Measurements from ENCODE around the gene TRAPPC6A. TPM values are rescaled to one million over a fixed set of nuclear protein-coding genes. Genes with fewer than 3 reads are reported as not detected.

The TRAPPC6A gene
- total and polyA plus RNA-seq, 3 experiments from 2014 or later = 22.7 to 151 (median 24.3) TPM

DNA sequence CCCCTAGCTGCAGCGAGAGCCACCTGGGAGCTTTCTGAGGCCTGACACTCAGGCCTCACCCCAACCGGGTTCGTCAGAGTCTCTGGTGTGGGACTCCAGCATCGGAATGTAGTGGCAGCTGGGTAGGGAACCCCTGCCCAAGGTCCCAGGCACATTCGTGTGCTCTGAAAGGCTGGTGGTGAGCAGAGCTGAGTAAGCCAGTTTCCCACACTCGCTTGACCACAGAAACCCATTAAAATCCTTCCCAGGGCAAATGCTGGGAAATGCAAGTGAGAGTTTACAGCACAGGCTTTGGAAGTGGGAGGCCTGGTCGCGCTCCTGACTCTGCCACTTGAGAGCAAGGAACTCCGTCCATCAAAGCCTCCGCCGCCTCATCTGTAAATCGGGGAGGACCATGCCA, 4.2 kb downstream of the TRAPPC6A start:
- Mint-ChIP-seq H3K4me1 (peaks cover 37 to 62% (median 49%) of the 10 kb centered on the region in 3 donors), H3K4me3 (no peak overlapping the region)
- H3K27ac ChIP-seq (ENCODE audit: low read depth, low read length) = no peak overlapping the region

DNA sequence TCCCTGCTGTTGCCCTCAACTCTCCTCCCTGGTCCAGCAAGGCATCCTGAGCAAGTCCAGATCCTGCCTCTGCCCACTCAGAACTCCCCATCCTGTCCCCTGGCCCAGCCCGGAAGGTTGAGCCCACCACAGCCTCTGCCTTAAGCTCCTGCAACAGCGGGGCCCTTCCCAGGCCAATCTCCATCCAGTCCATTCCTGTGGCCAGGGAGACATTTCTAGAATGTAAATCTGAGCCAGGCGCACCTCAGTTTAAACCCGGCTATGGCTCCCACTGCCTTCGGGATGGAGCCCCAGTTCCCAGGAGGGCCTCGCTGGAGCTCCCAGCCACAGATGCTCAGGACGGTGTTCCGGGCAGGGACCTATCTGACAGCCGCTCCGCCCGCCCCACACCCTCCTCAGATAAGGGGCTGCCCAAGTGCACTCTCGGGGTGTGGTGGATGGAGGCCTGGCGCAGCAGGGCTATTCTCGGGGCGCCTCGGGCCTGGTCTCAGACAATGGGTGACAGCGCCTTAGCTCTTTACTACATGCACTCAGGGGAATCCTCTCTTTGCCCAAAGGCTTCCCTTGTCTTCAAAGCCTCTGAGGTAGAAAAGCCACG, 5.3 kb downstream of the TRAPPC6A start:
- POLR2A ChIA-PET = no interaction called here
- Histone ChIP-seq H3K4me1 (ENCODE audit: insufficient read depth, low read length) (peaks cover 60% of the 10 kb centered on the region), H3K36me3 (ENCODE audit: insufficient read depth, low read length) (no peaks in the 10 kb centered on the region), H3K4me3 (ENCODE audit: low read length) (peak overlapping the region; percentile 43), H3K27me3 (ENCODE audit: insufficient read depth, low read length, poor library complexity, severe bottlenecking) (no peaks in the 10 kb centered on the region), H3K9me3 (ENCODE audit: low read length) (no peaks in the 10 kb centered on the region), H3K27ac (ENCODE audit: low read depth, low read length) (no peak overlapping the region)
- CTCF ChIA-PET = no interaction called here
- peak overlapping the region in 4 of 7 donors; percentile 55 to 88 (median 64) for H3K4me3 Mint-ChIP-seq
- peak overlapping the region in 6 of 8 donors; percentile 4 to 87 (median 81) for H3K27ac Mint-ChIP-seq
- H3K27me3 Mint-ChIP-seq = no peaks in the 10 kb centered on the region
- H3K9me3 Mint-ChIP-seq = no peaks in the 10 kb centered on the region
- H3K36me3 Mint-ChIP-seq = peaks cover 0 to 2% (median 0%) of the 10 kb centered on the region in 3 donors
- peaks cover 35 to 60% (median 44%) of the 10 kb centered on the region in 3 donors for H3K4me1 Mint-ChIP-seq
- DNase-seq = no peak

More for the DNA sequence above, 4.2 kb downstream of the TRAPPC6A start:
- CTCF ChIA-PET = no interaction called here
- Mint-ChIP-seq H3K36me3 (peaks cover 0 to 8% (median 0%) of the 10 kb centered on the region in 3 donors), H3K27ac (peak overlapping the region in 2 of 8 donors; percentile 15 to 77), H3K27me3 (no peaks in the 10 kb centered on the region), H3K9me3 (no peaks in the 10 kb centered on the region)
- POLR2A ChIA-PET = no interaction called here
- H3K4me3 ChIP-seq (ENCODE audit: low read length) = no peak overlapping the region
- no peaks in the 10 kb centered on the region for H3K9me3 ChIP-seq (ENCODE audit: low read length)
- no peaks in the 10 kb centered on the region for H3K27me3 ChIP-seq (ENCODE audit: insufficient read depth, low read length, poor library complexity, severe bottlenecking)
- H3K4me1 ChIP-seq (ENCODE audit: insufficient read depth, low read length) = peaks cover 56% of the 10 kb centered on the region
- H3K36me3 ChIP-seq (ENCODE audit: insufficient read depth, low read length) = no peaks in the 10 kb centered on the region
- no peak for DNase-seq

- H3K4me1 ChIP-seq (ENCODE audit: insufficient read depth, low read length) = peaks cover 54% of the 10 kb centered on the region
- no peaks in the 10 kb centered on the region for H3K36me3 ChIP-seq (ENCODE audit: insufficient read depth, low read length)
- no peaks in the 10 kb centered on the region for H3K27me3 ChIP-seq (ENCODE audit: insufficient read depth, low read length, poor library complexity, severe bottlenecking)
- no peak overlapping the region for H3K27ac ChIP-seq (ENCODE audit: low read depth, low read length)
- H3K9me3 ChIP-seq (ENCODE audit: low read length) = no peaks in the 10 kb centered on the region
- POLR2A ChIA-PET = interaction anchor here (1.3 kb wide), 1 partner anchor 18 kb away, joined by 5 read pairs; no protein-coding TSS in a partner anchor
- Mint-ChIP-seq H3K27me3 (no peaks in the 10 kb centered on the region), H3K36me3 (peaks cover 0 to 3% (median 0%) of the 10 kb centered on the region in 3 donors), H3K4me1 (peaks cover 32 to 55% (median 40%) of the 10 kb centered on the region in 3 donors), H3K27ac (peak overlapping the region; percentile 51 to 91 (median 81)), H3K9me3 (no peaks in the 10 kb centered on the region), H3K4me3 (peak overlapping the region; percentile 19 to 88 (median 55))
- H3K4me3 ChIP-seq (ENCODE audit: low read length) = peak overlapping the region; percentile 43
- DNase-seq = no peak
- CTCF ChIA-PET = no interaction called here
These were observed 5.9 kb downstream of the TRAPPC6A start for GRCh38 chr19:45172173-45172572.

DNA sequence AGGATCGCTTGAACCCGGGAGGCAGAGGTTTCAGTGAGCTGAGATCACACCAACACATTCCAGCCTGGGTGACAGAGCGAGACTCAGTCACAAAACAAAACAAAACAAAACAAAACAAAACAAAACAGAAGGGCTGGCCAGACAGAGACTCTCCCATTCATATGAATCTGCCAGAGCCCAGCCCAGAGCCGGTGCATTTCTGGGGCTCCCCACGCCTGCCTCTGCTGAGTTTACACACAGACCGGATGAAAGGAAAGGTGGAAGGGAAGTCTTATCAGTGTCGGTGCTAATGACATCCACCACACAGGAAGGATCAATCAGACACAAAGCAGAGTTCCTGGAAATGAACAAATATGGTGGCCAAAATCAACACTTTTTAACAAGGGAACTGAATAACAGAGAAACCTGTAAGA, 6.8 kb downstream of the TRAPPC6A start:
- CTCF ChIA-PET = interaction anchor here (0.7 kb wide), 1 partner anchor 46 kb away, joined by 3 read pairs; no protein-coding TSS in a partner anchor
- Histone ChIP-seq H3K36me3 (ENCODE audit: insufficient read depth, low read length) (no peaks in the 10 kb centered on the region), H3K4me1 (ENCODE audit: insufficient read depth, low read length) (peaks cover 52% of the 10 kb centered on the region), H3K9me3 (ENCODE audit: low read length) (no peaks in the 10 kb centered on the region), H3K27me3 (ENCODE audit: insufficient read depth, low read length, poor library complexity, severe bottlenecking) (no peaks in the 10 kb centered on the region), H3K27ac (ENCODE audit: low read depth, low read length) (peak overlapping the region; percentile 73), H3K4me3 (ENCODE audit: low read length) (peak overlapping the region; percentile 65)
- H3K27ac Mint-ChIP-seq = peak overlapping the region; percentile 83 to 98 (median 91)
- DNase-seq = peak in 4 of 5 donors; percentile 15 to 46 (median 32)
- no peaks in the 10 kb centered on the region for H3K27me3 Mint-ChIP-seq
- peaks cover 34 to 55% (median 40%) of the 10 kb centered on the region in 3 donors for H3K4me1 Mint-ChIP-seq
- no peaks in the 10 kb centered on the region for H3K9me3 Mint-ChIP-seq
- POLR2A ChIA-PET = interaction anchor here (1.3 kb wide), 1 partner anchor 18 kb away, joined by 5 read pairs; no protein-coding TSS in a partner anchor
- H3K4me3 Mint-ChIP-seq = peak overlapping the region; percentile 68 to 88 (median 78)
- H3K36me3 Mint-ChIP-seq = peaks cover 0 to 7% (median 0%) of the 10 kb centered on the region in 3 donors

DNA sequence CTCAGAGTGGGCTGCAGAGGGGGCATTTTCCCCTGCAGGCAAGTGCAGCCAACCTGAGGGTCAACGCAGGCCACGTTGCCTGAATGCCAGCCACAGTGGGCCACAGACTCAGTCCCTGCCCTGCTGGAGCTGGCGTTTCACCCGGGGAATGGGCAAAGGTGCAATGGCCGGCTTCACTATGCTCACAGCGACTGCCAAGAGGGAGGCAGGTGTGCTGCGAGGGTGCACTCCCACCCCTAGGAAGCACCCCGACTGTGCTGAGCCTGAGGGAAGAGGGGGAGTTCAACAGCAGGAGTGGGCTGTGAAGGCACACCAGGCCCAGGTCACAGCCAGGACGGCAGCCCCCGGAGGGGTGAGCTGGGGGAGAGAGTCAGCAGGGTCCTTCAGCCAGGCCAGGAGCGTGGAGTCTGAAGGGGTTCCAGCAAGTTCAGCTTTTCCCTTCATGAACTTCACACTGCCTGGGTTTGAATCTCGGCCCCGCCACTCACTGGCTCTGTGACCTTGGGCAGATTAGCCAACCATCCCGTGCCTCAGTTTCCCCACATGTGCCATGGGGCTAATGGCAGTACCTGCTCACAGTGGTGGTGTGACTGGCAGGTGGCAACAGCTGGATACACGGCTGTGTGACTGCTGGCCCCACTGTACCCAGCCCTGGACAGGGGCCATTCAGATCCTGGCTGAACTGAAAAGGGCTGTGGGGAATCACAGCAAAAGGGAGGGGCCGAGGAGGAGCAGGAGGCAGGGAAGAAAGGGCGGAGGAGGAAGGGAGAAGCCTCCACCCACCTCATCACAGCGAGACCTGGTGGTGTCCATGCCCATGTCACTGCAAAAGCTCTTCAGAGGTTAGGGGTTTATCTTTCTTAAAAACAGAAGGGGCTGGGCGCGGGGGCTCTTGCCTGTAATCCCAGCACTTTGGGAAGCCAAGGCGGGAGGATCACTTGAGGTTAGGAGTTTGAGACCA, 7.6 kb downstream of the TRAPPC6A start:
- DNase-seq = no peak
- H3K4me3 Mint-ChIP-seq = peak overlapping the region in 5 of 7 donors; percentile 15 to 88 (median 74)
- no peaks in the 10 kb centered on the region for H3K27me3 Mint-ChIP-seq
- Histone ChIP-seq H3K36me3 (ENCODE audit: insufficient read depth, low read length) (no peaks in the 10 kb centered on the region), H3K4me1 (ENCODE audit: insufficient read depth, low read length) (peaks cover 53% of the 10 kb centered on the region), H3K9me3 (ENCODE audit: low read length) (no peaks in the 10 kb centered on the region), H3K27me3 (ENCODE audit: insufficient read depth, low read length, poor library complexity, severe bottlenecking) (no peaks in the 10 kb centered on the region), H3K4me3 (ENCODE audit: low read length) (no peak overlapping the region), H3K27ac (ENCODE audit: low read depth, low read length) (peak overlapping the region; percentile 73)
- H3K4me1 Mint-ChIP-seq = peaks cover 34 to 53% (median 34%) of the 10 kb centered on the region in 3 donors
- peak overlapping the region in 7 of 8 donors; percentile 47 to 98 (median 91) for H3K27ac Mint-ChIP-seq
- ChIA-PET CTCF (interaction anchor here (0.7 kb wide), 1 partner anchor 45 kb away, joined by 3 read pairs; no protein-coding TSS in a partner anchor), POLR2A (no interaction called here)
- H3K36me3 Mint-ChIP-seq = peaks cover 0 to 6% (median 0%) of the 10 kb centered on the region in 3 donors
- H3K9me3 Mint-ChIP-seq = no peaks in the 10 kb centered on the region

DNA sequence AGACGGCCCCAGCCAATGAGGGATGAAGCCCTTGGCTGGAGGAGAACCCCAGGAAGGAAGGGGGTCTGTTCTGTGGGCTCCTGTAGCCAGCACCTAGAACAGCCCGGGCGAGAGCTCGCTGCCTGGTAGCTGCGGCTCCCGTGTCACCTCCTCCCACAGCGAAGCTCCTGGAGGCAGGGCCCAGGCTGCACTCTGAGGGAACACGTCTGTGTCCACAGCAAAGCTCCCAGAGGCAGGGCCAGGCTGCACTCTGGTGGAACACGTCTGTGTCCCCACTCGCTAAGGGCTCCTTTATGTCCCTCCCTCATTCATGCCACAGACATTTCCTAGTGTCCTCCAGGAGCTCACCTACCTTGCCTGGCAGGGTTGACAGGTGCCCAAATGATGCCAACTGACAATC, 8.4 kb downstream of the TRAPPC6A start:
- Histone ChIP-seq H3K27ac (ENCODE audit: low read depth, low read length) (no peak overlapping the region), H3K9me3 (ENCODE audit: low read length) (no peaks in the 10 kb centered on the region), H3K27me3 (ENCODE audit: insufficient read depth, low read length, poor library complexity, severe bottlenecking) (no peaks in the 10 kb centered on the region), H3K4me3 (ENCODE audit: low read length) (no peak overlapping the region), H3K36me3 (ENCODE audit: insufficient read depth, low read length) (no peaks in the 10 kb centered on the region), H3K4me1 (ENCODE audit: insufficient read depth, low read length) (peaks cover 61% of the 10 kb centered on the region)
- ChIA-PET CTCF (no interaction called here), POLR2A (no interaction called here)
- no peaks in the 10 kb centered on the region for H3K9me3 Mint-ChIP-seq
- peak overlapping the region in 1 of 7 donors; percentile 15 for H3K4me3 Mint-ChIP-seq
- no peaks in the 10 kb centered on the region for H3K27me3 Mint-ChIP-seq
- peaks cover 0 to 4% (median 0%) of the 10 kb centered on the region in 3 donors for H3K36me3 Mint-ChIP-seq
- H3K27ac Mint-ChIP-seq = peak overlapping the region in 2 of 8 donors; percentile 63 to 93
- DNase-seq = no peak
- peaks cover 32 to 56% (median 34%) of the 10 kb centered on the region in 3 donors for H3K4me1 Mint-ChIP-seq

GRCh38 chr19:45168767-45169351, 9.2 kb downstream of the TRAPPC6A start:
- Mint-ChIP-seq H3K4me3 (peak overlapping the region in 3 of 7 donors; percentile 23 to 35 (median 26)), H3K27ac (peak overlapping the region in 3 of 8 donors; percentile 32 to 88 (median 77)), H3K36me3 (peaks cover 0 to 4% (median 0%) of the 10 kb centered on the region in 3 donors), H3K27me3 (no peaks in the 10 kb centered on the region), H3K9me3 (no peaks in the 10 kb centered on the region), H3K4me1 (peaks cover 36 to 60% (median 39%) of the 10 kb centered on the region in 3 donors)
- POLR2A ChIA-PET = no interaction called here
- Histone ChIP-seq H3K4me3 (ENCODE audit: low read length) (no peak overlapping the region), H3K27me3 (ENCODE audit: insufficient read depth, low read length, poor library complexity, severe bottlenecking) (no peaks in the 10 kb centered on the region), H3K4me1 (ENCODE audit: insufficient read depth, low read length) (peaks cover 67% of the 10 kb centered on the region), H3K36me3 (ENCODE audit: insufficient read depth, low read length) (no peaks in the 10 kb centered on the region), H3K9me3 (ENCODE audit: low read length) (no peaks in the 10 kb centered on the region), H3K27ac (ENCODE audit: low read depth, low read length) (no peak overlapping the region)
- CTCF ChIA-PET = no interaction called here
- DNase-seq = no peak

All from CD8-positive, alpha-beta memory T cell (primary cell).